Measurements from ENCODE around the gene RAB40C. TPM values are rescaled to one million over a fixed set of nuclear protein-coding genes. Genes with fewer than 3 reads are reported as not detected.
A peak's percentile ranks its signal among the peaks of the same experiment; 100 is the strongest.

RAB40C gene
- total RNA-seq, 2 experiments from 2014 or later, result 6.3 to 7.3 TPM

DNA sequence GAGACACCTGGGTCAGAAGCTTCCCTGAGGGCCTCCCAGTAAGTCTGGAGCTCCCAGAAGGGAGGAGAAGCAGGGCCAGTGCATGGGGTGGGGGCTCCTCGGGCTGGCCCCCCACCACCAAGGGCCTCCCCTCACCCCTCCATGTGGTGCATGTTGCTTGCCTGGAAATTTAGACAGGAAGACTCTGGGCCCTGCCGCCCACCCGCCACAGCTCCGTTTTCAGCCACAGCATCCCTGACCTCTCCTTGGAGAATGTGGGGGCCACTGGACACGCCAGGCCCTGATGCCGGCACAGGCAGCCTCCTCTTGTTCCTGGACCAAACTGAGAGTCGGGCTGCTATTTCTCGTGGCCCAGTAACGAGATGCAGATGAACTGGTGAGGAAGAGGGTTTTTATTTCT is 49.0 kb downstream of the RAB40C start:
- Mint-ChIP-seq H3K36me3 (ENCODE audit: low read depth) (peaks cover 10% of the 10 kb centered on the region), H3K27ac (no peak overlapping the region), H3K27me3 (ENCODE audit: low read depth) (no peaks in the 10 kb centered on the region), H3K4me1 (ENCODE audit: low read depth) (peaks cover 20% of the 10 kb centered on the region), H3K9me3 (no peaks in the 10 kb centered on the region), H3K4me3 (no peak overlapping the region)
- CTCF ChIA-PET, result no interaction called here
- intact Hi-C loops (cut with micrococcal nuclease), result no loop called here
- DNase-seq, result no peak

DNA sequence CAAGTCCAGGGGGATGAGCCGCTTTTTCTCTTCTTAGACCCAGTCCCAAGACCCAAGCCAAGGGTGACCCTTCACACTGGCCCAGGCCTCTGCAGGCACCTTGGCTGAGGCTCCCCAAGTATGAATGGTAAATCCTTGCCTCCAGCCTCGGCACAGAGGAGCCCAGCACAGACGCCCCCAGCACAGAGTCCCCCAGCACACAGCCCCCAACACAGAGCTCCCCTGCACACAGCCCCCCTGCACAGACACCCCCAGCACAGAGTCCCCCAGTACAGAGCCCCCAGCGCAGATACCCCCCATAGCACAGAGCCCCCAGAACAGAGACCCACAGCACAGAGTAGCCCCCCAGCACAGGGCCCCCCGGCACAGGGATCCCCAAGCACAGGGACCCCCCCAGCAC is 50.7 kb downstream of the RAB40C start:
- Mint-ChIP-seq H3K9me3 (no peaks in the 10 kb centered on the region), H3K36me3 (ENCODE audit: low read depth) (peaks cover 2% of the 10 kb centered on the region), H3K4me1 (ENCODE audit: low read depth) (peaks cover 25% of the 10 kb centered on the region), H3K27me3 (ENCODE audit: low read depth) (no peaks in the 10 kb centered on the region), H3K4me3 (peak overlapping the region; percentile 24), H3K27ac (no peak overlapping the region)
- CTCF ChIA-PET, result no interaction called here
- no peak for DNase-seq
- intact Hi-C loops (cut with micrococcal nuclease), result no loop called here

DNA sequence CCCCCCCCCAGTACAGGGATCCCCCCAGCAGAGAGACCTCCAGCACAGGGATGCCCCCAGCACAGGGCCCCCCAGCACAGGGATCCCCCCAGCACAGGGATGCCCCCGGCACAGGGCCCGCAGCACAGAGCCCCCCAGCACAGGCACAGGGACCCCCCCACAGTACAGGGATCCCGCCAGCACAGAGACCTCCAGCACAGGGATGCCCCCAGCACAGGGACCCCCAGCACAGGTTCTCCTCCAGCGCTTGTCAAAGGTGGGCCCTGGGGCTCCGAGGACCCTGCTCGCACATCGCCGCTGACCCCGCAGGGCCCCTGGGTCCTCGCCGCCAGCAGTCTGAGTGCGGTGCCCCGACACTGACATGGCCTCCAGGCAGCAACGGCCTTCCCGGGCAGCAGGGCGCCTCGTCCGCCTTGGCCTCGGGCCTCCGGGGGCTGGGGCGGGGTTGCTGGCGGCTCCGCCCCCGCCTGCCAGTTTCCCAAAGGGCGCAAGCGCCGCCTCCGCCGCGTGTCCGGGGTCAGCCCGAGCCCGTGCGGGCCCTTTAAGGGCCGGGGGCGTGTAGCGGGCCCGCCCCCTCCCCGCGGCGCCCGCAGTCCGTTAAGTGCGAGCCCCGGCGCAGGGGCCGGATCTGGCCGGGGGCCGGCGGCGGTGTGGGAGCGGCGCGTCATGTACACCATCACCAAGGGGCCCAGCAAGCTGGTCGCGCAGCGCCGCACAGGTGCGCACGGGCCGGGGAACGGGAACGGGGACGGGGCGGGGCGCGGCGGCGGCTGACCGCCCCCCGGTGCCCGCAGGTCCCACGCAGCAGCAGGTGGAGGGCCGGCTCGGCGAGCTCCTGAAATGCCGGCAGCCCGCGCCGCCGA is 51.7 kb downstream of the RAB40C start, which contains the start of gene MCRIP2:
TSS of gene MCRIP2 (plus strand) at position 503 of the 863 bp plus-strand sequence. CDS start at position 667, 164 bp downstream.
- Mint-ChIP-seq H3K27me3 (ENCODE audit: low read depth) (no peaks in the 10 kb centered on the region), H3K4me1 (ENCODE audit: low read depth) (peaks cover 25% of the 10 kb centered on the region), H3K4me3 (peak within 1 kb of the TSS; percentile 71), H3K36me3 (ENCODE audit: low read depth) (peaks cover 2% of the 10 kb centered on the region), H3K27ac (no peak within 1 kb of the TSS), H3K9me3 (no peaks in the 10 kb centered on the region)
- DNase-seq, result peak; percentile 71
- CTCF ChIA-PET, result no interaction called here
- intact Hi-C loops (cut with micrococcal nuclease), result no loop called here

DNA sequence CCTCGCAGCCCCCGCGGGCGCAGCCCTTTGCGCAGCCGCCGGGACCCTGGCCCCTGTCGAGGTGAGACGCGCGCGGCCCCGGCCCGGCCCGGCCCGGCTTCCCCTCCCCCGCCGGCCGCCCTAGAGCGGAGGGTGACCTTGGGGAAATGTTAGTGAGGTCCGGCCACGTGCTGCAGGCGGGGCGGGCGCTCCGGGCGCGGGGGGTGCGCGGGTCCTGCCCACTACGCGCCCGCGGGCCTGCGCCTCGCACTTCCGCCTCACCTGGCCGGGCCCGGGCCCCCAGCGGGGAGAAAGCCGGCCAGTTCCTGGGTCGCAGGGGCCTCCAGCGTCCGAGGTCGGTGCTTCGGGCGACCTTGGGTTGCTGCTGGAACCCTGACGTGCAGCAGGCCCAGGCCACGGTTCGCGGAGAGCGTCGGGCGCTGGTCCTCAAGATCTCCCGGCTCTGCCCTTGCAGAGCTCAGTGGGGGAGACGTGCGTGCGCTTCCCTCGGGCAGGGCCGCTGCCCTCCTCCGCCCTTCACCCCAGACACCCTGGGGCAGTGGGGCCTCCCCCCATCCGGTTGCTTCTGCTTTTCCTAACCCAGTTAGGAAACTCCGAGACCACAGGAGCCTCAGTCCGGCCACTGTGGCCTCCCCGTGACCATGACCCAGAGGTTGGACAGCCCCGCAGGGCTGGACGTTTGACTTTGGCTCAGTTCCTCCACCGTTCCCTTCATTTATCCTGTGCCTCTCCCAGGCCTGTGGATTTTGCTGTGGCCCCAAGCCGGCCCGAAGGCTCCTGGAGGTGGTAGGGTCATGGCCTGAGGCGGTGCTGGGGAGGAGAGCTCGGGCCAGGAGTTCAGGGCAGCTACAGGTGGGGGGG is 52.6 kb downstream of the RAB40C start:
- intact Hi-C loops (cut with micrococcal nuclease), result no loop called here
- Mint-ChIP-seq H3K4me3 (peak overlapping the region; percentile 71), H3K27me3 (ENCODE audit: low read depth) (no peaks in the 10 kb centered on the region), H3K27ac (no peak overlapping the region), H3K36me3 (ENCODE audit: low read depth) (no peaks in the 10 kb centered on the region), H3K4me1 (ENCODE audit: low read depth) (peaks cover 22% of the 10 kb centered on the region), H3K9me3 (no peaks in the 10 kb centered on the region)
- CTCF ChIA-PET, result no interaction called here
- peak; percentile 22 for DNase-seq

DNA sequence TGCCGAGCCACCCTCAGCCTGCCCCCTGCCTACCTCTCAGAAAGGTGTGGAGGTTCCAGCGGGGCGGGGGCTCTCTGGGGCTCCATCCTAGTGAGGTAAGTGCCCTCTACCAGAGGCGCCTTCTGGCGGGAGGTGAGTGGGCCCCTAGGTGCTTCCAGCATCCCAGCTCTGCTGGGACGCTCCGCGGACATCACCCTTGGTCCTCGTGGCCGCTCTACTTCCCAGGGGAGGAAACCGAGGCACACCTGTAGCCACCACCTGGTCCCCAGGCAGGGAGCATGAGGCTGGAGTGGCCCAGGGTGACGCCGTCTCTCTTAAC is 53.1 kb downstream of the RAB40C start:
- H3K4me3 Mint-ChIP-seq, result peak overlapping the region; percentile 71
- no peak for DNase-seq
- peaks cover 21% of the 10 kb centered on the region for H3K4me1 Mint-ChIP-seq (ENCODE audit: low read depth)
- H3K36me3 Mint-ChIP-seq (ENCODE audit: low read depth), result no peaks in the 10 kb centered on the region
- H3K9me3 Mint-ChIP-seq, result no peaks in the 10 kb centered on the region
- H3K27me3 Mint-ChIP-seq (ENCODE audit: low read depth), result no peaks in the 10 kb centered on the region
- intact Hi-C loops (cut with micrococcal nuclease), result no loop called here
- no peak overlapping the region for H3K27ac Mint-ChIP-seq
- CTCF ChIA-PET, result no interaction called here

DNA sequence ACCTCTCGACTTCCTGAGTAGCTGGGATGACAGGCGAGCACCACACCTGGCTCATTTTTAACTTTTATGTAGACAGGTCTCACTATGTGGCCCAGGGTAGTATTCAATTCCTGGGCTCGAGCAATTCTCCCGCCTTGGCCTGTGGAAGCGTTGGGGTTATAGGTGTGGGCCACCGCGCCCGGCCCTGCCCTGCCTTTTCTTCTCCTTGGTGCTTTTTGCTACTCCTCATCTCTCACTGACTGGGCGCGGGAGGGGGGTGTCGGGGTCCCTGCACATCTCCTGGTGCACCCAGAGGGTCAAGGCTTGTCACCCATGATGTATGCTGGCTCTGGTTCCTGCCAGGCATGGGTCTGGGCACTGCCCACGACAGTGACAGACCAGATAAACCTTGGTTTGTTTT is 54.7 kb downstream of the RAB40C start:
- no peak overlapping the region for H3K27ac Mint-ChIP-seq
- no peak for DNase-seq
- H3K27me3 Mint-ChIP-seq (ENCODE audit: low read depth), result no peaks in the 10 kb centered on the region
- peaks cover 21% of the 10 kb centered on the region for H3K4me1 Mint-ChIP-seq (ENCODE audit: low read depth)
- H3K9me3 Mint-ChIP-seq, result no peaks in the 10 kb centered on the region
- no peak overlapping the region for H3K4me3 Mint-ChIP-seq
- no peaks in the 10 kb centered on the region for H3K36me3 Mint-ChIP-seq (ENCODE audit: low read depth)
- CTCF ChIA-PET, result no interaction called here
- intact Hi-C loops (cut with micrococcal nuclease), result no loop called here

DNA sequence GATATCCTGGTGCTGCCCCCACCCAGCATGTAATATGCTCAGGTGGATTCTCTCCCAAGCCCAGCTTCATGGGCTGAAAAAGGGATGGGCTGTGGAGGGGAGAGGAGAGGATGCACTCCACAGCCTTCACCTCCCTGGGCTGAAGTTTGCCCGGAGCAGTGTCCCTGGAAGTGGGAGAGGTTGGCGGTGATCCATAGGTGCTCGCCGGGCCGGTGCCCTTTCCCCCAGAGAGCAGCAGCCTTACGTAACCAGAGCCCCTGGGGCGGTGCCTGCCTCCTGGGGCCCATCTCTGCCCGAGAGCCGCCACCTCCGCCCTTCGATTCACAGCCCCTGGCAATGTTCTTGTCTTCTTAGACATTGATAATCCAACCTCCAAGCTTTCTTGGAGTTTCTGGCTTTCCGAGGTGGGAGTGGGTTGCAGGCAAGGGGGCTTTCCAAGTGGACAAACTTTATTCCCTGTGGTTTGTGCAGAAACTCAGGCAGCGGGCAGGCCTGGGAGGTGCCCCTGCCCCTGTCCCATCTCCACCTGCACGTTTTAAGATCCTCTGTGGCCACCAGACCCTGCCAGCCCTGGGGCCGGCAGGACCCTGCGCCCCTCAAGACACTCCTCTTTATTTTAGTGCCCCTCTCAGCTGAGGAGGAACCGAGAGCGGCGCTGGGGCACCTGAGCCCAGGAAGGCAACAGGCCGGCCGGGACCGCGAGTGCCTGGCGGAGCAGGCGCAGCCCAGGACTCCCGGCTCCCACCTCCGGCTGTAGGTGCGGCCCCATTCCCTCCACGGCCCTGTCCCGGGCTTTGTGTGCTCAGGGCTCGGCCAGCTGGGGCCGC is 56.2 kb downstream of the RAB40C start:
- intact Hi-C loops (cut with micrococcal nuclease), result no loop called here
- DNase-seq, result no peak
- Mint-ChIP-seq H3K9me3 (no peaks in the 10 kb centered on the region), H3K27ac (no peak overlapping the region), H3K4me3 (no peak overlapping the region), H3K4me1 (ENCODE audit: low read depth) (peaks cover 28% of the 10 kb centered on the region), H3K27me3 (ENCODE audit: low read depth) (no peaks in the 10 kb centered on the region), H3K36me3 (ENCODE audit: low read depth) (no peaks in the 10 kb centered on the region)
- CTCF ChIA-PET, result no interaction called here

DNA sequence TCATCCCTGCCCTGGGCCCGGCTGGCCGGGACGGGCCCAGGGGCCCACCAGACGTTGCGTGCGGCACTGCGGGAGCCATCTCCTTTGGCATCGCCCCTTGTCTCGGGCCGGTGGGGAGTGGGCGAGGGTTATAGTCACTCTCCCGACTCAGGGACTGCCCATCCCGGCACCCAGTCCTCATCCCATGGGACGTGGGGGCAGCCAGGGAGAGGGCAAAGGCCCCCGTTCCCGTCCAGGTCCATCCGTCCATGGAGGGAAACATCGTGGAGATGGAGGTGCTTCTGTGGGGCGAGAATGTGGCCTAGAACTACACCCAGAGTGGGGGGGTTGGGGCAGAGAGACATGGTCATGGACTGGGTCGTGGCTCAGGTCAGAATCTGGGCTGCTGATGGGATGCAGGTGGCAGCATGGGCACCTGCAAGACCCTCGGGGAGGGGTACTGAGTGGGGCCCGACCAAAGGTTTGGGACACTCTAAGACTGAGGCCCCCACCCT is 56.9 kb downstream of the RAB40C start:
- intact Hi-C loops (cut with micrococcal nuclease), result no loop called here
- Mint-ChIP-seq H3K27me3 (ENCODE audit: low read depth) (no peaks in the 10 kb centered on the region), H3K27ac (no peak overlapping the region), H3K9me3 (no peaks in the 10 kb centered on the region), H3K4me1 (ENCODE audit: low read depth) (peaks cover 28% of the 10 kb centered on the region), H3K36me3 (ENCODE audit: low read depth) (no peaks in the 10 kb centered on the region), H3K4me3 (no peak overlapping the region)
- DNase-seq, result no peak
- CTCF ChIA-PET, result interaction anchor here (2.0 kb wide), 1 partner anchor 10 kb away, joined by 6 read pairs; the partner anchor contains the start of gene METTL26

DNA sequence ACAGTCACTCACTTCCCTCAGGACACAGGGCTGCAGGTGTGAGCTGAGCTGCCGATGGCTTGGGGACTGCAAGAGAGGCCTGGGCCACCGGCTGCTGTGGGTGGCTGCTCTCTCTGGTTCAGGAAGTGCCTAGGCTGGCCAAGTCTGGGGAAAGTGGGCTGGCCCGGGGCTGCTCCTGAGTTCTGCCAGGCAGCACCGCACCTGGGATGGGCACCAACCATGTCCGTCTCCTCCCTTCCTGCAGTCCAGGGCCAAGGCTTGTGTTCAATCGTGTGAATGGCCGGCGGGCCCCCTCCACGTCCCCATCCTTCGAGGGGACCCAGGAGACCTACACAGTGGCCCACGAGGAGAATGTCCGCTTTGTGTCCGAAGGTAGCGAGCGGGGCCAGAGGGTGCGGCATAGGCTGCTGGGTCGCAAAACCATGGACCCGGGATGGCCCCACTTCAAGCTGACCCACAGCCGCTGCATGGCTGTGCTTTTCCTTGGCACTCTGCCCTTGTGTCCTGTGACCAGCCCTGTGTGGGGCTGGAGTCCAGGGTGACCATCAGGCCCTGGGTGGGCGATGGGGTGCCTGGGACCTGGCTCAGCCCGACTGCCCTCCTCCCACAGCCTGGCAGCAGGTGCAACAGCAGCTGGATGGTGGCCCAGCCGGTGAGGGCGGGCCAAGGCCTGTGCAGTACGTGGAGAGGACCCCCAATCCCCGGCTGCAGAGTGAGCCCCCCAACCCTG is 57.5 kb downstream of the RAB40C start:
- Mint-ChIP-seq H3K9me3 (no peaks in the 10 kb centered on the region), H3K4me3 (no peak overlapping the region), H3K27me3 (ENCODE audit: low read depth) (no peaks in the 10 kb centered on the region), H3K27ac (no peak overlapping the region), H3K4me1 (ENCODE audit: low read depth) (peaks cover 28% of the 10 kb centered on the region), H3K36me3 (ENCODE audit: low read depth) (no peaks in the 10 kb centered on the region)
- DNase-seq, result no peak
- CTCF ChIA-PET, result interaction anchor here (2.0 kb wide), 1 partner anchor 11 kb away, joined by 6 read pairs; the partner anchor contains the start of gene METTL26
- intact Hi-C loops (cut with micrococcal nuclease), result no loop called here

DNA sequence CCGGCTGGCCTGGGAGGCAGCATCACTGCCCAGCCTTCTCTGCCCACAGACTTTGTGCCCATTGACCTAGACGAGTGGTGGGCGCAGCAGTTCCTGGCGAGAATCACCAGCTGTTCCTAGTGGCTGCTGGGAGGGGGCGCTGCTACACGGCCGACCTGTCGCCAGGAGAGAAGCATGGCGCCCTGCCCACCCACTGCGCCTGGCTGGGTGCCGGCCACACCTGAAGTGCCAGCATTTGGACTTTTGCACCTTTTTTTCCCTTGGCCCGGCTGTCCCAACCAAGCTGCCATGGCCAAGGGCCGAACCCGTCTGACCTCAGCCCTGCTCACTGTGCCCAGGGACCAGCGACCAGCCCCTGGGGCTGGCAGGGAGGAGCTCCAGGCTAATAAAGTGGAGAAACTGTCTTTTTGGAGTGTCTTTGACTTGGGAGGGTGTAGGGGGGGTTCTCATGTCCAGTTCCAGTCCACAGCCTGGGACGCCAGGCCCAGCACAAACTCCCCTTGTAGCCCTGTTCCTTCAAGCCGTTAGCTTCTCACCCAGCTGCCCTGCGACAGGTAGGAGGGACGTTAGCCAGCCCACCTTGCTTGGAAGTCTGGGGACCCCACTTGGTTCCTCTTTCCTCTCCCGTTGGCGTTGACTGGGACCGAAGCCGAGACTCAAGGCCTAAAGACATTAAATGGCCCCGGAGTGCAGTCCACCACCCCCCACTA is 58.4 kb downstream of the RAB40C start:
- Mint-ChIP-seq H3K36me3 (ENCODE audit: low read depth) (no peaks in the 10 kb centered on the region), H3K27ac (peak overlapping the region; percentile 66), H3K27me3 (ENCODE audit: low read depth) (no peaks in the 10 kb centered on the region), H3K4me1 (ENCODE audit: low read depth) (peaks cover 26% of the 10 kb centered on the region), H3K9me3 (no peaks in the 10 kb centered on the region), H3K4me3 (peak overlapping the region; percentile 79)
- CTCF ChIA-PET, result interaction anchor here (2.0 kb wide), 1 partner anchor 12 kb away, joined by 6 read pairs; the partner anchor contains the start of gene METTL26
- intact Hi-C loops (cut with micrococcal nuclease), result no loop called here
- DNase-seq, result peak; percentile 60
